GM18909 (cell line): ENCODE data around the gene ZFAND2A.
"Not testable (repeated sequence)": the region's sequence is repeated elsewhere in the genome, so short reads cannot be mapped to it uniquely, and the experiment has no call there.

Experiments
- ATAC-seq: cut with Tn5 transposase; IDR thresholded peaks from one replicate; pipeline ENCODE4 v1.9.1; 2021; ENCODE audit warnings: mild to moderate bottlenecking; ENCODE audit not compliant: unreplicated experiment, poor library complexity

The ZFAND2A gene

DNA sequence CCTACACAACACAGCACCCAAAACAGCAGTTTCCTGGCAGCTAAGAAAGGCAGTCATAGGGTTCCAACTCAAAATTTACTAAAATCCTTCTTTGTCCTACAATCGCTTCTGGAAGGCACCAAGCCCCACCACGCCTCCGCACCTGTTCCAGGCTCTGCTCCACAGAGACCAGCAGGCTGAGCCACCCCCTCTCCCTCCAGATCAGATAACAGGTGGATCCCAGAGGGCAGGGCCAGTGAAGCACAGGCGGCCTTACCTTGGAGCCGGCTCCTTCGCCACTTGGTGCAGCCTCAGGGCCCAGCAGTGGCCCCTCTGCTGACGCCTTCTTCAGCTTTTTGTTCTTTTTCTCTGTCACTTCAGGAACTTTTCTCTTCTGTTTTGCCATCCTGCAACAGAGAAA, 33.0 kb downstream of the ZFAND2A start:
- ATAC-seq: no peak

DNA sequence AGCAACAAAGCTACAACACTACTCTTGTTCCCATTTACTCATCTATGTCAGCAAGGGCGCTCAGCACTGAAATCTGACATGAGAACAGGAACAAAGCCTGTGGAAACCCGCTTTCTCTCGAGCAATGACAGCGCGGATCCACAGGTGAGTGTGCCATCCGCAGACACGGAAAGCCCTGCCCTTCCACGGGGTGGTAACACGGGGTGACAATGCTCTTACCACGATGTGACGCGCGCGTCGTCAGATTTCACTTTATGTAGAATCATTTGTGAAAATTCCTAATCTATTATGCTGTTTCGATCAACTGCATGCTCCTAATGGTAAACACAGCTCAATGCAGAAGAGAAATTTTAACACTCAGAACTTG, 34.4 kb downstream of the ZFAND2A start:
- no peak for ATAC-seq

DNA sequence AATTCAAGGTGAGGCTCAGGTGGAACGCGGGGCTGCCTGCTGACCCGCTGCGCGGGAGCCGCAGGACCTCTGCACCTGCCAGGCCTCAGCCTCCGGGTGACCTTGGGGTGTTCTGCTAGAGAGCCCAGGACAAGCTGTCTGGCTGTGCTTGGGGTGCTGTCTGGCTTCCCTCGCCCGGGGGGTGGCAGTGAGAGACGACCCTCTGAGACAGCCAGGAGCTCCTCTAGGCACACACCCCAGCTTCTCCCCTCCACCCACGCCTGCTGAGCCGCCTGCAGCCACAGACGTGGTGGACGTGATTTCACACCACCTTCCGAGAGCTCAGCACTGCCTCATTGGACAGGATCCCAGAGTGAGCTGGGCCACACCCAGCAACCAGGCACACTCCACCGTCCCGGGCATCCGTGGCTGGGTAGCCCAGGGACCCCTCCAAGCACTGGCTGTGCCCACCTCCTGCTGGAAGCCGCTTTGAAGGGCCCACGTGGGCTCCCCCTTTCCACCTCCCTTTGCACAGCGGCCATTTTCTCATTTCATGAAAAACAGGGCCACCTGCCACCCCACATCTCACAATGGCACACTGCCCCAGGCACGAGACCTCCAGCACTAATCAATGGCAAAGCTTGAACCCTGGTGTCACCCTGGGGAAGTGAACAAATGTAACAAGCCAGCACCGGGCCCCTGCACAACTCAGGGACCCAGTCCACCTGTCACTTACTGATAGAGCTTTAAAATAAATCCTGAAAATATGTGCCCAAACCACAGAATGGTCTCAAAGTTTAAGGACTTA, 35.0 kb downstream of the ZFAND2A start:
- no peak for ATAC-seq

DNA sequence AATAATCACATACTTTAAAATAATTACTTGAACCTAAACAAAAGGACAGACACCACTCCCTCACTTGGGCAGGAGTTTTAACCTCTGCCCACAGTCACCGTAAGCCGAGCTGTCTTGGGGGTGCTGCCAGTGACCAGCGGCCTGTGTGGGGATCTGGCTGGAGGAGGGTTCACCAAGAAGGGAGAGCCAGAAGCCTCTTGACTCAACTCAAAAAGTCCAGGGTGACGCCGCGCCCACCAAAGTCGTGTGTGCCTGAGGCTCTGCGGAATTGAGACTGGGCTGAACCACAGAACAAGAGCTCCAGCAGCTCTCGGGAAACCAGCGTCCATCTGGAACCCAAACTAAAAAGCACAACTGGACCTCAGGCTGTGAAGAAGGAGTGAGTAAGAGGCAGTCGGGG, 35.8 kb downstream of the ZFAND2A start:
- ATAC-seq: no peak

DNA sequence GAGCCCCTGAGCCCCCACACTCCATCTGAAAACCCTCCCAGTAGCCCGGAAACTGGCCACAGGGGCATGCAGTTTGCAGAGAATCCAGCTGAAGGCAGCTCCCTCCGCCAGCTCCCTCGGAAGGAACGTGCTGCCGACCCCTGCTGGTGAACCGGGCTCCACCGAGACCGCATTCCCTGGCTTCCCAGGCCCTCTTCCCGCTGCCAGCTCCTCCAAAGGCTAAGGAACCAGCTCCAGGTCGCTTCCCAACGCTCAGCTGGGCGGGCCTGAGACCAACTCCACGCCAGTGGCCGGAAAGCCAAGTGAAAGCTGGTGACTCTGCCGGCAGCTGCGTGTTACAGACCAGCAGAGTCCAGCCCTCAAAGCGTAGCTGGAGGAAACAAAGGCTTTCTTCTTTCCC, 36.3 kb downstream of the ZFAND2A start:
- ATAC-seq: no peak

DNA sequence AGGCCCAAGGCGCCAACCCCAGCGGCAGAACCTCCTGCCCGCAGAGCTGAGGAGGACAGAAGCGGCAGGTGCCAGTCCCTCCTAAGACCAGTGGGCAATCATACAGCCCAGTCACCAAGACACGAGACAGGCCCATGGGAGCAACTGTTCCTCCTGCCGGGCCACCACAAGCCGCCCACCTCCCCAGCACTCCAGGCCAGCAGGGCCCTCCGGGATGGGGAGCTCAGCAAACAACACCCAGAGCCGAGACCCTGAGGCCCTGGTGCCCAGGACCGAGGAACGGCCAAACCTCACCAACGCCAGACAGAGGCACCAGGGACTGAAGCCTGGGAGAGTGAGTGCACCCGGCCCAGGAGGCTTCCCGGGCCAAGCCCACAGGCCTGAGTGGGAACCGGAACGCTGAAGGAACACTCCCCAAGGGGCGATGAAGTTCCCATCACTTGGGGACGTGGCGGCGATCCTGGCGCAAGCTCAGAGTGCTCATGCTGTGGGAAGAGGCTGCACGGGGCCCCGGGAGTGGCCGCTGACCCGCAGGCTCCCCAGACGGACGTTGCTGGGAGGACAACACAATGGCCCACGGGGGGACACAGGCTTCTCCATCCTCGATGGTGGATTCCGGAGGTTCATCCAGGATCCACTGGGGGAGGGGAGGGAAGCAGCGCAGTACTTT, 37.0 kb downstream of the ZFAND2A start:
- no peak for ATAC-seq

DNA sequence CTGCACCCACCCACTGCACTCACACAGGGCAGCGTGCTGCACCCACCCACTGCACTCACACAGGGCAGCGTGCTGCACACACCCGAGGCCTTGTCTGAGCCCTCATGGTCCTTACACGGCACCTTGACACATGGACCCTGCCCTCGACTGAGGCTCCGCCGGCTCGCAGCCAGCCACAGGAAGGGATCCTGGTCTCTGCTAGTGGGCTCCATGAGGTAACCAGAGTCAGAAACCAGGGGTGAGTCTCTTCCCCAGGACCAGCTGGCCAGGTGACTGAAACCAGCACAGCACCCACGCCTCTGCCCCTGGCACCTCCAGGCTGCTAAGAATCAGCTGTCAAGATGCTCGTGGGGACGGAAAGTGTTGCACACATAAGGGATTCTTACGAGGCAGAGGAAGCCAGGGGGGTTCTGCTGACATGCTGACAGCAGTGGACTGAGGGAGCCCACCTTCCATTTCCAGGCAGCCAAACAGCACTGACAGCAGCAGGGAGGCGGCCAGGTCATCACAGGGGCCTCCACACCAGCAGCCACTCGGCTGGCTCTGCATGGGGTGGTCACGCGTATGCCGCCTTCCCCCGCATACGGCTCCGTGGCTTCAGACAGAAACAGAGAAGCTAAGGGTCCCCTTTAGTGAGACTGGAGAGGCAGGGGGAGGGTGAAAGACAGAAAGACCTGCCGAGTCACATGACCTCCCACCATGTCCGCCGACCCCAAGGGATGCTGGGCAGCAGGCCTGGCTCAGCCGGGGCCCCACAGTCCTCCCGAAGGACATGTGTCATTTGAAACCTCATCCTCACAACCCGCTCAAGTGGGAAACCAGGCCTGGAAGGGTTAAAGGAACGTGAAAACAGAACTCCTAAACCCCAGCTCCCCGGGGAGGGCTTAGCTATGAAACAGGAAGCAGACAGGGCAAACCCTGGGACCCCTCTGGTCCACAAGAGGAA, 37.8 kb downstream of the ZFAND2A start:
- no peak for ATAC-seq

DNA sequence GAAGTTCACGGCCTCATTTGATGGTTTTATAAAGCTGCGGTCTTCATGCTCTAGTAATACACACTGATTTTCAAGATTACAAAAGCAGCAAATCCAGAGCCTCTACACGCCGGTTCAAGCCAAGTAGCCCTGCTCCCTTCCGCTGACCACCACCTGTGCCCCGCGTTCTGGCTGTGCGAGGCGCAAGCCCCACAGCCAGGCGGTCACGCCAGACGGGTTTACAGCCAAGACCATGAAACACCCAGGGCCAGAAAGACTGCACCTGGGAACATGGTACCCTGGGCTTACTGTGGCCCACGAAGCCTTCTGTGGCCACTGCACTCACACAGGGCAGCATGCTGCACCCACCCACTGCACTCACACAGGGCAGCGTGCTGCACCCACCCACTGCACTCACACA, 38.5 kb downstream of the ZFAND2A start:
- ATAC-seq: no peak

DNA sequence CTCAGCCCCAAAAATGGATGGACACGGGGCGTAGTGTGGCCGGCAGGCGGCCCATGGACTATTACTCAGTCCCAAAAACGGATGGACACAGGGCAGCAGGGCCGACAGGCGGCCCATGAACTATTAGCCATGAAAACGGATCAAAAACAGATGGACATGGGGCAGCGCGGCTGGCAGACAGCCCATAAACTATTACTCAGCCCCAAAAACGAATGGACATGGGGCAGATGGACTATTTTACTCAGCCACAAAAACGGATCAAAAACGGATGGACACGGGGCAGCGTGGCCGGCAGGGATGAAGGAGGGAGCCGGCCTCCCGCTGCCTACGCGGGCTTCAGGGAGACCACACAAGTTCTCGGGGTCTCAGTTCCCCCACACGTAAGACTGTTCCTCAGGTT, 39.2 kb downstream of the ZFAND2A start:
- ATAC-seq: no peak

DNA sequence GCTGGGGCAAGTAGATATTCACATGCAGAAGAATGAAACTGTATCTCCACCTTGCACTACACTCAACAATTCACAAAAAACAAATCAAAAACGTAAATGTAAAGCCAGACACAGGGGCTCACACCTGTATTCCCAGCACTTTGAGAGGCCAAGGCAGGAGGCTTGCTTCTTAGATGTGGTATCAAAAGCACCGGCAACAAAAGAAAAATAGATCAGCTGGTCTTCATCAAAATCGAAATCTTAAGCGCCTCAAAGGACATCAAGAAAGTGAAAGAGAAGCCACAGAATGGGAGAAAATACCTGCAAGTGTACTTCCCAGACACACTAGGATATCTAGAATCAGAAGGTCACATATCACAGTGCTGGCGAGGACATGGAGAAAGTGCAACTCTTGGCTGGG, 40.8 kb downstream of the ZFAND2A start:
- ATAC-seq: no peak

DNA sequence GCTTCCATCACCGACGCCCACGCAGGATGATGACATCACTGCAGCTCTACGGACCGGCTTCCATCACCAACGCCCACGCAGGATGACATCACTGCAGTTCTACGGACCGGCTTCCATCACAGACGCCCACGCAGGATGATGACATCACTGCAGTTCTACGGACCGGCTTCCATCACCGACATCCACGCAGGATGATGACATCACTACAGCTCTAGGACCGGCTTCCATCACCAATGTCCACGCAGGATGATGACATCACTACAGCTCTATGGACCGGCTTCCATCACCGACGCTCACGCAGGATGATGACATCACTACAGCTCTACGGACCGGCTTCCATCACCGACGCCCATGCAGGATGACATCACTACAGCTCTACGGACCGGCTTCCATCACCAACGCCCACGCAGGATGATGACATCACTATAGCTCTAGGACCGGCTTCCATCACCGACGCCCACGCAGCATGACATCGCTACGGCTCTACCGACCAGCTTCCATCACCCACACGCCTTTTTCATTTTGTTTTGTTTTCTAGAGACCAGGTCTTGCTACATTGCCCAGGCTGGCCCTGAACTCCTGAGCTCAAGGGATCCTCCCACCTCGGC, 42.6 kb downstream of the ZFAND2A start:
- no peak for ATAC-seq

DNA sequence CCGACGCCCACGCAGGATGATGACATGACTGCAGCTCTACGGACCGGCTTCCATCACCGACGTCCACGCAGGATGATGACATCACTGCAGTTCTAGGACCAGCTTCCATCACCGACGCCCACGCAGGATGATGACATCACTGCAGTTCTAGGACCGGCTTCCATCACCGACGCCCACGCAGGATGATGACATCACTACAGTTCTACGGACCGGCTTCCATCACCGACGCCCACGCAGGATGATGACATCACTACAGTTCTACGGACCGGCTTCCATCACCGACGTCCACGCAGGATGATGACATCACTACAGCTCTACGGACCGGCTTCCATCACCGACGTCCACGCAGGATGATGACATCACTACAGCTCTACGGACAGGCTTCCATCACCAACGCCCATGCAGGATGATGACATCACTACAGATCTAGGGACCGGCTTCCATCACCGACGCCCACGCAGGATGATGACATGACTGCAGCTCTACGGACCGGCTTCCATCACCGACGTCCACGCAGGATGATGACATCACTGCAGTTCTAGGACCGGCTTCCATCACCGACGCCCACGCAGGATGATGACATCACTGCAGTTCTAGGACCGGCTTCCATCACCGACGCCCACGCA, 43.5 kb downstream of the ZFAND2A start:
- ATAC-seq: not testable (repeated sequence)

DNA sequence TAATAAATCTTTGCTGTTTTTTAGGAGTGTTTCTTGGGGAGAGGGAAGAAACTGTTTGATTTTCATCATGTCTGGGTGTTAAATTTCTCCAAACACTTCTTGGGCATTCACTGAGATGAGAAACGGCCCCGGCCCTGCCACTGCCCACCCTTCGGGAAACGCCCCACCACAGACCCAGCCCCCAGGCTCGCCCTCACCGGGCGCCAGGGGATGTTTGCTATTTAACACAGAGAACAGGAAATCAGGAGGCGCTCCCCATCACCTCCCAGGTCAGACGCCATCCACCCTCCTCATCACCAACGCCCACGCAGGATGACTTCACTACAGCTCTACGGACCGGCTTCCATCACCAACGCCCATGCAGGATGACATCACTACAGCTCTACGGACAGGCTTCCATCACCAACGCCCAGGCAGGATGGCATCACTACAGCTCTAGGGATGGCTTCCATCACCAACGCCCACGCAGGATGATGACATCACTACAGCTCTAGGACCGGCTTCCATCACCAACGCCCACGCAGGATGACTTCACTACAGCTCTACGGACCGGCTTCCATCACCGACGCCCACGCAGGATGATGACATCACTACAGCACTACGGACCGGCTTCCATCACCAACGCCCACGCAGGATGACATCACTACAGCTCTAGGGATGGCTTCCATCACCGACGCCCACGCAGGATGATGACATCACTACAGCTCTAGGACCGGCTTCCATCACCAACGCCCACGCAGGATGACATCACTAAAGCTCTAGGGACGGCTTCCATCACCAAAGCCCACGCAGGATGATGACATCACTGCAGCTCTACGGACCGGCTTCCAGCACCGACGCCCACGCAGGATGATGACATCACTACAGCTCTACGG, 44.6 kb downstream of the ZFAND2A start:
- not testable (repeated sequence) for ATAC-seq

DNA sequence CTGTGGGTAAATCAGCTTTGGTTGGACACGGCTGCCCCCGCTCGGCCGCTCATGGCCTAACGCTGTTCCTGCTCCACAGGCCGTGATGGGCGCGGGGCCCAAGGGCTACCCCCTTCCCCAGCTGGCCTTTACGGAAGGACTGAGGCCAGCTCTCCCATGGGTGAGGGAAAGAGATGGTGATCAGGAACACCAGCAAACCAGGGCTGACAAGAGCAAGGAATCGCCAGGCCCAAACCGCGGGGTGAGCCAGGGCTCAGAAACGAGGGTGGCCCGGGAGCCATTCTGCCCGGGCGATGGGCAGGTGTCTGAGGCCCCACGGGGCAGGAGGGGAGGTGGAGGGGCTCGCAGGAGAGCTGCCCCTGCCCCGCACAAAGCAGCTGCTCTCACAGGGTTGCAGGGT, 45.5 kb downstream of the ZFAND2A start:
- ATAC-seq: no peak

DNA sequence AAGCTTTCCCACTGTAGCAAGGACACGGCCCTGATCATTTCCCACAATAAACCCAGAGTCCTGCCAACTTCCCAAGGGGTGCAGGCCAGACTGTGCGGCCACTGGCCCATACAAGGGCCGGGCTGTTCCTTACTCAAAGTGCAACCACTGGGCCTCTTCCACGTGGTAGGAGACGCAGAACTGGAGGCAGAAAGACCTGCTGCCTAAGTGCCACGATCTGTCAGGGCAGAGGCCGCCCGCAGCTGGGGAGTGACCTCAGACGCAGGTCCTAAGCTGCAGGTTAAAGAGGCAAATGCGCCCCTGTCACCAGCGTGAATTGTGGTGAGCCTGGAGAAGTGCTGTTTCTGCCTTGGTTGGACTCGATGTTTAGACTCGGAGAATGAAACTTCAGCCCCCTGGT, 45.9 kb downstream of the ZFAND2A start:
- ATAC-seq: no peak

DNA sequence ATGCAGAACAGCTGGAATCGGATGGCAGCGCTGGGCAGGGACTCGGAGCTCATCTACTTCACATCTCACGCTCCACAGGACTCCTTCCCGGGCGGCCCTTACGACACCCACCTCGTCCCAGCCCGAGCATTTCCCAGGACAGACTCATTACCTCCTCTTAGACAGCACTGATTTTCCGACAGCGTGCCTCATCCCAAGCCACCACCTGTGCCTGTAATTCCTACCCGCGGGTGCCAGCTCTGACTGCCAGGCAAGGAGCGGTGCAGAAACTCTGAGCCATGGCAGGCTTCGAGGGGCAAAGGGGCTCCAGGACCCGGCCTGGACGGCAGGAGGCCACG, 46.5 kb downstream of the ZFAND2A start:
- ATAC-seq: no peak

DNA sequence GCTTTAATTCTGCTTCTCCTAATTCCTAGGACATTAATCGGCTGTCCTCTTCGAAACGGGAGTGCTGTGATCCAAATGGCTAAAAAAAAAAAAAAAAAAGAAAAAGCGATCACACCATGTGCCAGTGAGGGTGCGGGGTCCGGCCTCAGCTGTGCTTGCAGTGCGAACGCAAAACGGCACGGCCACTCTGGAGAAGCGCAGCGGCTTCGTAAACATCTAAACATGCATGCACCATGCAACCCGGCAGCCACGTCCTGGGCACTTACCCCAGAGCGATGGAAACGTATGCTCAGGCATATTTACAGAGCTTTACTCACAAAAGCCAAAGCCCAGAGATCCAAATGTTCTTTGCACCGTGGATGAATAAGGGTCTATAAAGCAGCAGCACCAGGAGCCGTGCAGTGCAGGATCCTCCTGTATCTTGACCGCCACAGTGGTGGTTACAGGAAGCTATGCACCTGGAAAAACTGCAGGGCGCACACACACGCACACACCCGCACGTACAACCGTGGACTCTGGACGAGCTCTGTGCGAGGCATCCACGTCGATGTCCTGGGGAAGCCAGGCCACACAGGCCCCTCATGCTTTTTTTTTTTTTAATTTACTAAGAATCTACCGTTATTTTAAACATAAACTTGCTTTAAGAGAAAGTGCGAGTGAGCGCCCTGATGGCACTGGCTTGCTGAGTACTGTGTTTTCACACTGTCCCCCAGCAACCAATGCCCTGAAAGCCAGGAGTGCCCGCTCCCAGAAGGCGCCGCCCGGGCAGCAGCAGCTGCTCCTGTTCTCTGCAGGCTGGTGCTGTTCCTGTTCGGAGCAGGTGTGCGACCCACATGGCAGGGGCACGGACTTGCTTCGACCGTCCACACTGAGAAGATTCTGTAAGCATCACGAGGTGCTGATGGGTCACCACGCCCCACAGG, 47.1 kb downstream of the ZFAND2A start:
- ATAC-seq: no peak

DNA sequence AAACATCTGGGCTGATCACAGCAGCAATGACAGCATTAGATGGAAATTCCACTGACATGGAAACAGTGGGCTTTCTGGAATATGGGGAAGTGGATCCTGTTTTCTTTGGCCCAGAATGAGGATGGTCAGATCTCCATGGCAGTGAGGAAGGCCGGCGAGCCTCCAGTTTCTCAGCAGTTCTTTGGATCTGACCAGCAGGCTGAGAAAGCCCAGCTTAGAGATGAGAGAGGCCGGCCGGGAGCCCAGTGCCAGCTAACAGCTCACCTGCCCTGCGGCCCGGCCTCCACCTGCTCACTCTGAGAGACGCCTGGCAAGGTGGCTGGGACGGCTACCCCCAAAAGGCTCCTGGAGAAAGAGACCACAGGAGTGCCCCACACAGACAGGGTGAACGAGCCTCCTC, 47.9 kb downstream of the ZFAND2A start:
- no peak for ATAC-seq
